Adrenal gland (tissue), 12 donors: Measurements from ENCODE around the gene LRRC10. TPM values are rescaled to one million over a fixed set of nuclear protein-coding genes. Genes with fewer than 3 reads are reported as not detected.

Experiments used
- DNase-seq, 7 donors: peaks; one replicate each; pipeline ENCODE4 v3.0.0-alpha.2; 2019 to 2020
- H3K27ac ChIP-seq, 5 donors: fragments of 200-600 bp; sonication (generic) in 4 of 5; 1 replicate in 3 of 5; 2 replicates in 2 of 5; pipeline versions ENCODE4 v1.5.1 to v1.8.0; 2016 to 2020; ENCODE audit warnings: mild to moderate bottlenecking in 1 of 5
- H3K27me3 ChIP-seq: fragments of 200-600 bp; 2 replicates; pipeline ENCODE4 v1.8.0; 2021
- H3K36me3 ChIP-seq, 2 donors: fragments of 200-600 bp; replicated peaks in 1 of 2; 1 replicate in 1 of 2; 2 replicates in 1 of 2; pipeline versions ENCODE4 v1.5.1 to v1.8.0; 2018 to 2022
- H3K4me1 ChIP-seq, 2 donors: fragments of 200-600 bp; replicated peaks in 1 of 2; 1 replicate in 1 of 2; 2 replicates in 1 of 2; pipeline versions ENCODE4 v1.5.1 to v1.8.0; 2018 to 2021
- H3K4me3 ChIP-seq, 4 donors: fragments of 200-600 bp; sonication (generic) in 3 of 4; one replicate each; pipeline ENCODE4 v1.5.1; 2016 to 2018
- H3K9me3 ChIP-seq, 3 donors: fragments of 200-600 bp; sonication (generic) in 1 of 3; replicated peaks in 1 of 3; 1 replicate in 2 of 3; 2 replicates in 1 of 3; pipeline versions ENCODE4 v1.5.1 to v1.8.0; 2016 to 2021
- CTCF ChIP-seq, 6 experiments: fragments of 450-650 bp in 4 of 6; fragments of 200-600 bp in 2 of 6; sonication (generic) in 1 of 6; IDR thresholded peaks; 1 replicate in 5 of 6; 2 replicates in 1 of 6; pipeline versions ENCODE4 v1.5.1 to v1.8.0; 2016 to 2021; ENCODE audit warnings: antibody characterized with exemption in 6 of 6, mild to moderate bottlenecking in 2 of 6, moderate library complexity in 1 of 6
- POLR2A ChIP-seq, 2 donors: fragments of 450-650 bp; IDR thresholded peaks; one replicate each; pipeline ENCODE4 v1.6.1; 2017; ENCODE audit warnings: antibody characterized with exemption in 2 of 2, mild to moderate bottlenecking in 2 of 2, moderate library complexity in 1 of 2
- WGBS, 4 donors: extraction: QIAGEN DNeasy Blood & Tissue Kit in 2 of 4; methylation state at CpG; one replicate each; pipeline versions ENCODE4 v1.1.5 to v1.1.7; 2013 to 2017; 5-methylcytosine and 5-hydroxymethylcytosine counted together
- intact Hi-C, 2 donors: fragments of 100-400 bp; cut with DNase I; formaldehyde crosslinking; loops; one replicate each; pipeline versions ENCODE4 v1.14.1 to v1.15.0; 2022 to 2023
- polyA plus RNA-seq, 3 donors: library from polyadenylated mRNA; stranded (reverse); fragments of 200-250 nt in 2 of 3; fragments of 350-450 nt in 1 of 3; fragmentation: Illumina TruSeq in 1 of 3; extraction: RNeasy Lipid Tissue Mini Kit (QIAGEN cat#74804) in 1 of 3; gene quantifications; one replicate each; pipeline ENCODE4 v1.2.3, GENCODE V29; 2013 to 2014
- total RNA-seq, 9 donors: library from RNA; depleted of rRNA in 4 of 9; stranded (reverse); fragments of >200 nt in 4 of 9; fragments of 120-200 nt in 1 of 9; fragmentation: NEBNext Ultra II Directional in 1 of 9; extraction: Animal tissue kit (Norgen Biotek cat#: 25700) in 1 of 9; gene quantifications; one replicate each; pipeline versions ENCODE4 v1.1.0 to v1.2.4, GENCODE V29; 2013 to 2023
- donor health status: healthy with polysubstance abuse.
- donor health status: Bipolar disorder and iron deficiency.
- donor health status: DM: yes; HTN: yes; CAD: no.
- donor health status: DM: no; HTN: no; CAD: no.
- donor health status: DM: no; HTN: no; CAD: no.
- donor health status: DM: yes; HTN: yes; CAD: no.

Gene LRRC10
- total and polyA plus RNA-seq, 12 donors: not detected

GRCh38 chr12:69657376-69658137 is 46.9 kb upstream of the LRRC10 start:
- intact Hi-C loops: no loop called here
- 19 to 42% (median 34%) methylated on average over 9 of the region's 9 CpGs for WGBS, 4 donors
- Histone ChIP-seq H3K36me3 (no peaks in the 10 kb centered on the region), H3K27me3 (no peaks in the 10 kb centered on the region), H3K4me1 (peaks cover 5 to 10% of the 10 kb centered on the region in 2 donors), H3K27ac (peak overlapping the region in 3 of 5 donors; percentile 56 to 67 (median 65)), H3K4me3 (no peak overlapping the region), H3K9me3 (no peaks in the 10 kb centered on the region)
- TF ChIP-seq CTCF (IDR thresholded peaks at IDR 0.05) (no peak), POLR2A (IDR thresholded peaks at IDR 0.05) (peak in 1 of 2 donors; percentile 45)
- peak; percentile 51 to 91 (median 83) for DNase-seq

- Histone ChIP-seq H3K36me3 (no peaks in the 10 kb centered on the region), H3K4me3 (no peak overlapping the region), H3K4me1 (peaks cover 5 to 10% of the 10 kb centered on the region in 2 donors), H3K9me3 (no peaks in the 10 kb centered on the region), H3K27me3 (no peaks in the 10 kb centered on the region), H3K27ac (no peak overlapping the region)
- intact Hi-C loops: no loop called here
- WGBS, 4 donors: 68 to 84% (median 75%) methylated on average over 8 to 11 of the region's 11 CpGs
- TF ChIP-seq CTCF (IDR thresholded peaks at IDR 0.05) (no peak), POLR2A (IDR thresholded peaks at IDR 0.05) (no peak)
- DNase-seq: peak in 3 of 7 donors; percentile 33 to 59 (median 53)
Observed at GRCh38 chr12:69655616-69656340, 45.1 kb upstream of the LRRC10 start.

GRCh38 chr12:69653703-69654102 is 43.0 kb upstream of the LRRC10 start:
- H3K4me3 ChIP-seq: no peak overlapping the region
- TF ChIP-seq POLR2A (IDR thresholded peaks at IDR 0.05) (no peak), CTCF (IDR thresholded peaks at IDR 0.05) (no peak)
- no peaks in the 10 kb centered on the region for H3K36me3 ChIP-seq
- WGBS, 4 donors: 78 to 93% (median 91%) methylated on average over 8 of the region's 8 CpGs
- intact Hi-C loops: no loop called here
- DNase-seq: no peak
- no peaks in the 10 kb centered on the region for H3K9me3 ChIP-seq
- peaks cover 5 to 10% of the 10 kb centered on the region in 2 donors for H3K4me1 ChIP-seq
- no peak overlapping the region for H3K27ac ChIP-seq
- H3K27me3 ChIP-seq: no peaks in the 10 kb centered on the region

- no peaks in the 10 kb centered on the region for H3K4me1 ChIP-seq
- no peak overlapping the region for H3K4me3 ChIP-seq
- intact Hi-C loops: no loop called here
- H3K36me3 ChIP-seq: no peaks in the 10 kb centered on the region
- no peaks in the 10 kb centered on the region for H3K27me3 ChIP-seq
- 93 to 96% (median 95%) methylated on average over 3 of the region's 3 CpGs for WGBS, 4 donors
- H3K27ac ChIP-seq: no peak overlapping the region
- H3K9me3 ChIP-seq: no peaks in the 10 kb centered on the region
- DNase-seq: no peak
- TF ChIP-seq CTCF (IDR thresholded peaks at IDR 0.05) (no peak), POLR2A (IDR thresholded peaks at IDR 0.05) (no peak)
Observed at GRCh38 chr12:69651922-69652321, 41.2 kb upstream of the LRRC10 start.
